Loucy (cell line): Measurements from ENCODE around the gene ASCL2.
"Not testable (repeated sequence)": the region's sequence is repeated elsewhere in the genome, so short reads cannot be mapped to it uniquely, and the experiment has no call there.

Experiments used
- H2AFZ ChIP-seq: fragments of 200-600 bp; sonication (generic); 2 replicates; pipeline ENCODE4 v1.6.0; 2016; ENCODE audit warnings: antibody characterized with exemption, mild to moderate bottlenecking, low read length, moderate library complexity
- H3F3A ChIP-seq: fragments of 200-600 bp; 2 replicates; pipeline ENCODE4 v1.6.0; 2016; ENCODE audit warnings: antibody characterized with exemption, low read depth, mild to moderate bottlenecking
- H3K27me3 ChIP-seq: fragments of 200-600 bp; sonication (generic); 2 replicates; pipeline ENCODE4 v1.6.1; 2014; ENCODE audit warnings: low read length, mild to moderate bottlenecking; ENCODE audit not compliant: insufficient read depth, poor library complexity, severe bottlenecking
- H3K36me3 ChIP-seq: fragments of 200-600 bp; sonication (generic); 2 replicates; pipeline ENCODE4 v1.6.1; 2016; ENCODE audit warnings: low read length; ENCODE audit not compliant: insufficient read depth
- H3K4me1 ChIP-seq: fragments of 200-600 bp; sonication (generic); 2 replicates; pipeline ENCODE4 v1.5.1; 2014; ENCODE audit warnings: low read length, mild to moderate bottlenecking; ENCODE audit not compliant: insufficient read depth, poor library complexity, severe bottlenecking
- H3K4me2 ChIP-seq: fragments of 200-600 bp; sonication (generic); 2 replicates; pipeline ENCODE4 v1.6.0; 2014; ENCODE audit warnings: antibody characterized with exemption, low read length, low read depth, mild to moderate bottlenecking; ENCODE audit not compliant: poor library complexity, severe bottlenecking
- H3K4me3 ChIP-seq: fragments of 200-600 bp; sonication (generic); 2 replicates; pipeline ENCODE4 v1.5.1; 2014; ENCODE audit warnings: low read length, mild to moderate bottlenecking, mixed read lengths; ENCODE audit not compliant: poor library complexity, severe bottlenecking
- H3K79me2 ChIP-seq: fragments of 200-600 bp; sonication (generic); 2 replicates; pipeline ENCODE4 v1.6.1; 2014; ENCODE audit warnings: low read length; ENCODE audit not compliant: insufficient read depth
- H3K9ac ChIP-seq: fragments of 200-600 bp; sonication (generic); 2 replicates; pipeline ENCODE4 v1.6.0; 2014; ENCODE audit warnings: mild to moderate bottlenecking, low read depth, low read length, moderate library complexity; ENCODE audit not compliant: poor library complexity, severe bottlenecking
- H3K9me2 ChIP-seq: fragments of 200-600 bp; sonication (generic); replicated peaks from 2 replicates; pipeline ENCODE4 v1.6.1; 2016; ENCODE audit warnings: low read depth, low read length, mixed read lengths
- H3K9me3 ChIP-seq: fragments of 200-600 bp; sonication (generic); 2 replicates; pipeline ENCODE4 v1.6.1; 2014; ENCODE audit warnings: mild to moderate bottlenecking, antibody characterized with exemption, low read length, low read depth; ENCODE audit not compliant: insufficient read depth
- H4K20me1 ChIP-seq: fragments of 200-600 bp; sonication (generic); 2 replicates; pipeline ENCODE4 v1.6.0; 2014; ENCODE audit warnings: antibody characterized with exemption, low read length, mild to moderate bottlenecking; ENCODE audit not compliant: insufficient read depth, poor library complexity, severe bottlenecking
- CTCF ChIP-seq: fragments of 200-600 bp; sonication (generic); conservative IDR thresholded peaks from 2 replicates; pipeline ENCODE4 v1.5.1; 2014; ENCODE audit warnings: mild to moderate bottlenecking, antibody characterized with exemption, low read length
- EZH2phosphoT487 ChIP-seq: fragments of 200-600 bp; IDR thresholded peaks from 2 replicates; pipeline ENCODE4 v1.6.1; 2018; ENCODE audit warnings: antibody characterized with exemption, mild to moderate bottlenecking, moderate library complexity, borderline replicate concordance

Gene ASCL2

GRCh38 chr11:2247496-2247895, 22.9 kb downstream of the ASCL2 start:
- no peaks in the 10 kb centered on the region for H3K9me2 ChIP-seq
- no peaks in the 10 kb centered on the region for H3K4me1 ChIP-seq
- no peaks in the 10 kb centered on the region for H3F3A ChIP-seq
- H2AFZ ChIP-seq, result no peak overlapping the region
- H3K36me3 ChIP-seq, result no peaks in the 10 kb centered on the region
- H3K4me3 ChIP-seq, result no peak overlapping the region
- no peaks in the 10 kb centered on the region for H3K79me2 ChIP-seq
- no peaks in the 10 kb centered on the region for H4K20me1 ChIP-seq
- H3K4me2 ChIP-seq, result no peak overlapping the region
- TF ChIP-seq CTCF (no peak), EZH2phosphoT487 (no peak)
- no peaks in the 10 kb centered on the region for H3K27me3 ChIP-seq
- H3K9me3 ChIP-seq, result 0 out of 2 replicates have a peak, but pooled peaks cover 2% of the 10 kb centered on the region
- no peak overlapping the region for H3K9ac ChIP-seq

- Histone ChIP-seq H2AFZ (no peak overlapping the region), H3K27me3 (no peaks in the 10 kb centered on the region), H3K4me1 (no peaks in the 10 kb centered on the region), H3F3A (no peaks in the 10 kb centered on the region), H3K36me3 (no peaks in the 10 kb centered on the region), H3K9ac (no peak overlapping the region), H3K4me2 (no peak overlapping the region), H3K9me3 (peaks cover 2% of the 10 kb centered on the region; the same call in 1 of the 2 replicates), H3K4me3 (no peak overlapping the region), H4K20me1 (no peaks in the 10 kb centered on the region), H3K9me2 (no peaks in the 10 kb centered on the region), H3K79me2 (no peaks in the 10 kb centered on the region)
- TF ChIP-seq CTCF (no peak), EZH2phosphoT487 (no peak)
These were observed 29.6 kb downstream of the ASCL2 start for GRCh38 chr11:2240834-2241233.

GRCh38 chr11:2237457-2238238, 32.7 kb downstream of the ASCL2 start:
- Histone ChIP-seq H3K4me3 (no peak overlapping the region), H3K79me2 (no peaks in the 10 kb centered on the region)

GRCh38 chr11:2236381-2237134, 33.8 kb downstream of the ASCL2 start:
- H3K27me3 ChIP-seq, H4K20me1 ChIP-seq, H3K36me3 ChIP-seq: not testable (repeated sequence)

More at GRCh38 chr11:2237457-2238238, 32.7 kb downstream of the ASCL2 start:
- Histone ChIP-seq H3K9me3 (no peaks in the 10 kb centered on the region; the same call in 1 of the 2 replicates), H3K9ac (no peak overlapping the region), H3F3A (no peaks in the 10 kb centered on the region), H3K4me1 (no peaks in the 10 kb centered on the region), H2AFZ (no peak overlapping the region), H3K27me3 (no peaks in the 10 kb centered on the region), H3K4me2 (no peak overlapping the region), H3K9me2 (no peaks in the 10 kb centered on the region), H4K20me1 (no peaks in the 10 kb centered on the region), H3K36me3 (no peaks in the 10 kb centered on the region)
- TF ChIP-seq CTCF (no peak), EZH2phosphoT487 (no peak)

More at GRCh38 chr11:2236381-2237134, 33.8 kb downstream of the ASCL2 start:
- H2AFZ ChIP-seq, H3K4me3 ChIP-seq, H3K9ac ChIP-seq, H3K9me2 ChIP-seq, H3F3A ChIP-seq, H3K4me1 ChIP-seq, H3K4me2 ChIP-seq, H3K9me3 ChIP-seq, H3K79me2 ChIP-seq: not testable (repeated sequence)
